ENCODE measurements around the gene B4GALNT2. TPM values are rescaled to one million over a fixed set of nuclear protein-coding genes. Genes with fewer than 3 reads are reported as not detected.
A peak's percentile ranks its signal among the peaks of the same experiment; 100 is the strongest.

B4GALNT2 gene
- total RNA-seq, 1 donor from 2014 or later, result 0.60 TPM

DNA sequence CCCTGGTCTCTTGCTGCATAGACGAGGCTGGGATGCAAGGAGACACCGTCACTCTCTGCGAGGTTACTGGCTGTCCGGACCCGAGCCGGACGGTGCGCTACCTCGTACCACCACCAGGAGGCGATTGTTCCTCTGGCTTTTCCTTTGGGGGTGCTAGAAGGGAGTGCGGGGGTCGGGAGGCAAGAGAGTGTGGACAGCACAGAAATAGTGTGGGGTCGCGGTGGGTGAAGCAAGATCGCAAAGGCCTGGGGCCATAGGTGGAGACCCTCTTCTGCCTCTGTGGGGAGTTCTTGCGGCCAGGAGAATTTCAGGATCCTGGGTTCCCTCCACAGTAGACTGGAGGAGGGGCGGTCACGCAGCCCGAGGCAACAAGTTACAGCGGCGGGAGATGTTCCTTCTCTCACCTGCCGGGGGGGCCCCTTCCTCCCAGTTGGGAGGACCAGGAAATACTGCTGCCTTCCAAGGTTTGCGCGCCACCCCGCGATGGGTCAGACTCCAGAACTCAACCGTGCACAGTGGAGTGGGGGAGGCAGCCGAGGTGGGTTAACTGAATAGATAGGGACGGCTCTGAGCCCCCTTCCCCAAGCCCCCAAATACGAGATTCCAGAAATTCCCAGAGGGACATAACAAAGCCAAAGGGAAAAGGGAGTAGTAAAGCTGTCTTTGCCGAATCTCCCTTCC is 91.1 kb downstream of the B4GALNT2 start:
- DNase-seq (ENCODE audit: extremely low spot score, unreplicated experiment), result peak; percentile 83
- Mint-ChIP-seq H3K4me3 (peak overlapping the region; percentile 69), H3K36me3 (no peaks in the 10 kb centered on the region), H3K4me1 (ENCODE audit: unreplicated experiment) (peaks cover 12% of the 10 kb centered on the region), H3K9me3 (no peaks in the 10 kb centered on the region), H3K27me3 (peaks cover 73% of the 10 kb centered on the region), H3K27ac (no peak overlapping the region)
- TF ChIP-seq, protein P1, sequence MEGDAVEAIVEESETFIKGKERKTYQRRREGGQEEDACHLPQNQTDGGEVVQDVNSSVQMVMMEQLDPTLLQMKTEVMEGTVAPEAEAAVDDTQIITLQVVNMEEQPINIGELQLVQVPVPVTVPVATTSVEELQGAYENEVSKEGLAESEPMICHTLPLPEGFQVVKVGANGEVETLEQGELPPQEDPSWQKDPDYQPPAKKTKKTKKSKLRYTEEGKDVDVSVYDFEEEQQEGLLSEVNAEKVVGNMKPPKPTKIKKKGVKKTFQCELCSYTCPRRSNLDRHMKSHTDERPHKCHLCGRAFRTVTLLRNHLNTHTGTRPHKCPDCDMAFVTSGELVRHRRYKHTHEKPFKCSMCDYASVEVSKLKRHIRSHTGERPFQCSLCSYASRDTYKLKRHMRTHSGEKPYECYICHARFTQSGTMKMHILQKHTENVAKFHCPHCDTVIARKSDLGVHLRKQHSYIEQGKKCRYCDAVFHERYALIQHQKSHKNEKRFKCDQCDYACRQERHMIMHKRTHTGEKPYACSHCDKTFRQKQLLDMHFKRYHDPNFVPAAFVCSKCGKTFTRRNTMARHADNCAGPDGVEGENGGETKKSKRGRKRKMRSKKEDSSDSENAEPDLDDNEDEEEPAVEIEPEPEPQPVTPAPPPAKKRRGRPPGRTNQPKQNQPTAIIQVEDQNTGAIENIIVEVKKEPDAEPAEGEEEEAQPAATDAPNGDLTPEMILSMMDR (conservative IDR thresholded peaks at IDR 0.05), result peak; percentile 88

DNA sequence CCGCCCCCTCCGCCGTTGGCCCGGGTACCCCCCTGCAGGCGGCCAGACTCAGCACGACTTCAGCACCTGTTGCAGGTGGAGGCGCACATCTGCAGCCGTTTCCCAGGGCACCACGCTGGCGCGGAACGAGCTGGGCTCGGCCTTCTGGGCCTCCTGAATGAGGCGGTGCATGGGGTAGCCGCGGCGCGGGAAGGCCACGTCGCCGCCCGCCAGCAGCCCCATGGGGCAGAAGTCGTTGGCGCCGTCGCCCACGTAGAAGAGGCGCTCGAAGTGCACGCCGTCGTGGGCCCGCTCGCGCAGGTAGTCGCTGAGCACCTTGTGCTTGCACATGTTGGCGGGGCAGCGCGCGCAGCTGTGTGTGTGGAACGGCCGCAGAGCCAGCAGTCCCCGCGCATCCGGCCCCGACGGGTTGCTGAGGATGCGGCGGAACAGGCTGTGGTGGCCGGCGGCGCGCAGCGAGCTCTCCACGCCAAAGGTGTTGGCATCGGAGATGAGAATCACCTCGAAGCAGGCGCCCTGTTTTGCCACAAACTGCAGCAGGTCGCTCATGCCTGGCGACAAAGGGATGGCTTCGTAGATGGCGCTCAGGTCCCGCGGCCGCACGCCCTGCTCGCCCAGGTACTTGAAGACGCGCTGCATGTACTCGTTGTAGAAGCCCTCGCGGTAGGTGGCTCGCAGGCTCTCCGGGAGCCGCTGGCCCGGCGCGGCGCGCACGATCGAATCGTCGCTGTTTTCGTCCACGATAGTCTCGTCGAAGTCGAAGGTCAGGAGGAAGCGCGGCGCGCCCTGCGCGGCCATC is 91.8 kb downstream of the B4GALNT2 start:
- H3K36me3 Mint-ChIP-seq, result no peaks in the 10 kb centered on the region
- peaks cover 78% of the 10 kb centered on the region for H3K27me3 Mint-ChIP-seq
- TF ChIP-seq, protein P1 (conservative IDR thresholded peaks at IDR 0.05), result no peak
- H3K27ac Mint-ChIP-seq, result no peak overlapping the region
- peak overlapping the region; percentile 45 for H3K4me3 Mint-ChIP-seq
- H3K9me3 Mint-ChIP-seq, result no peaks in the 10 kb centered on the region
- no peak for DNase-seq (ENCODE audit: extremely low spot score, unreplicated experiment)
- H3K4me1 Mint-ChIP-seq (ENCODE audit: unreplicated experiment), result peaks cover 12% of the 10 kb centered on the region

DNA sequence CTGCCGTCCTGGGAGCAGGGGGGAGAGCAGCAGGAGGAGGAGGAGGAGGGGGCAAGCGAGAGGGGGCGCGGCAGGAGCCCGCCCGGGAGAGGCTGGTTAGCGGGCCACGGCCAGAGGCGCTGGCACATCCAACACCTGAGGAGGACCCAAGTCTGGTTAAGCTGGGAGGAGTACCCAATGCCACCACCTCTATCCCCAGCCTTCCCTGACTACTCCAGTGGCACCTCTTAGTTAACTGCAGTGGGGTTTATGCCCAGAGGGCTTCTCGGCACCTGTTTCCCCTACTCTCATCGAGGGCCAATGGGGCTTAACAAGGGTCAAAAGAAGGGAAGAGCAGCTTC is 92.4 kb downstream of the B4GALNT2 start:
- peak overlapping the region; percentile 45 for H3K4me3 Mint-ChIP-seq
- peaks cover 83% of the 10 kb centered on the region for H3K27me3 Mint-ChIP-seq
- TF ChIP-seq, protein P1 (conservative IDR thresholded peaks at IDR 0.05), result no peak
- H3K27ac Mint-ChIP-seq, result no peak overlapping the region
- no peak for DNase-seq (ENCODE audit: extremely low spot score, unreplicated experiment)
- peaks cover 12% of the 10 kb centered on the region for H3K4me1 Mint-ChIP-seq (ENCODE audit: unreplicated experiment)
- no peaks in the 10 kb centered on the region for H3K9me3 Mint-ChIP-seq
- H3K36me3 Mint-ChIP-seq, result no peaks in the 10 kb centered on the region

DNA sequence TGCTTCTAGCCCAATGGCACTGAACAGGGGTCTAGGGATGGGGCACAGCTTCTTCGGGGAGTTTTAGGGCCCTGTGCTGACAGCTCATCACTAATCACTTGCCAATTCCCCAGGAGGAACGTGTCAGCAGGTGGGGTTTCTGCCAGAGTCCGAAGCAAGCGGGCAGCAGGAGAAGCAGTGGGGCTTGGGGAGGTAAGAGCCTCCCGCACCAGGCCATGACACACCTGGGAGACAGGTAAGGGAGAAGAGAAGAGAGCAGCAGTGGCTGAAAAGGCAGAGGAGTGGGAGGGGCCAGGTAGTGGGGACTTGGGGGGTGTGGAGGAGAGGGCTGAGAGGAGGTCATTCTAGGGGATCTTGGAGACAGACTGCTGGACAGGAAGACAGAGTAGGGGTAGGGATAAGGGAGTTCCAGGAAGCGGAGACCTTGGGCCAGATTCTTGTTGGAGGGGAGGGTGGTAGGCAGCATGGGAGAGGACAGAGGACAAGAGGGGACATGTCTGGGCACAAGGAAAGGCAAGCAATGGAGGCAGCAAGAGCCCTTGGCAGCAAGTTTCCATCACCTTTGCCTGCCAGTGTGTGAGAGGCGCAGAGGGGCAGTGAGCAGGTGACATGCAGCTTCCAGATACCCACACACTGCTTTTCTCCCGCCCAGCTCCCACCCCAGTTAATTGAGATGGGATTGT is 93.1 kb downstream of the B4GALNT2 start:
- Mint-ChIP-seq H3K27ac (no peak overlapping the region), H3K36me3 (no peaks in the 10 kb centered on the region), H3K4me1 (ENCODE audit: unreplicated experiment) (peaks cover 12% of the 10 kb centered on the region), H3K4me3 (no peak overlapping the region), H3K27me3 (peaks cover 83% of the 10 kb centered on the region), H3K9me3 (no peaks in the 10 kb centered on the region)
- TF ChIP-seq, protein P1 (conservative IDR thresholded peaks at IDR 0.05), result no peak
- no peak for DNase-seq (ENCODE audit: extremely low spot score, unreplicated experiment)

Other genes with a start within 250 kb of the B4GALNT2 start
- gene ATP5MC1, start 240.0 kb upstream of the B4GALNT2 start, total RNA-seq (ENCODE audit: low replicate concordance), result 91.5 and 92.2 TPM in 2 replicates
- 72.1 and 78.0 TPM in 2 replicates for gene UBE2Z, start 224.4 kb upstream of the B4GALNT2 start, total RNA-seq (ENCODE audit: low replicate concordance)
- gene SNF8, start 187.9 kb upstream of the B4GALNT2 start, total RNA-seq (ENCODE audit: low replicate concordance), result 97.2 and 117 TPM in 2 replicates
- gene GIP, start 164.2 kb upstream of the B4GALNT2 start, total RNA-seq (ENCODE audit: low replicate concordance), result 0.69 TPM in 1 of 2 replicates, not detected in the other
- gene IGF2BP1, start 135.4 kb upstream of the B4GALNT2 start, total RNA-seq (ENCODE audit: low replicate concordance), result 104 and 232 TPM in 2 replicates
- 0.34 TPM in 1 of 2 replicates, not detected in the other for gene GNGT2, start 77.8 kb downstream of the B4GALNT2 start, total RNA-seq (ENCODE audit: low replicate concordance)
- 0.31 TPM in 1 of 2 replicates, not detected in the other for gene ABI3, start 77.9 kb downstream of the B4GALNT2 start, total RNA-seq (ENCODE audit: low replicate concordance)
- 0.81 TPM in 1 of 2 replicates, not detected in the other for gene PHOSPHO1, start 98.0 kb downstream of the B4GALNT2 start, total RNA-seq (ENCODE audit: low replicate concordance)
- gene ZNF652, start 229.5 kb downstream of the B4GALNT2 start, total RNA-seq (ENCODE audit: low replicate concordance), result 39.6 and 42.3 TPM in 2 replicates

Data from type B pancreatic cell (in vitro differentiated cells).